Thymus (tissue), 11 donors: ENCODE measurements around the gene CNTNAP4. TPM values are rescaled to one million over a fixed set of nuclear protein-coding genes. Genes with fewer than 3 reads are reported as not detected.

ENCODE experiments used
- DNase-seq, 9 donors: peaks; one replicate each; pipeline ENCODE4 v3.0.0-alpha.2; 2013; ENCODE audit warnings: low spot score in 9 of 9, low read depth in 6 of 9, missing footprints in 1 of 9
- H3K27ac ChIP-seq, 2 donors: one replicate each; pipeline ENCODE4 v1.5.1; 2013; ENCODE audit warnings: control low read depth in 1 of 2, low read depth in 1 of 2, low read length in 1 of 2, mild to moderate bottlenecking in 1 of 2, moderate library complexity in 1 of 2
- H3K27me3 ChIP-seq, 2 donors: one replicate each; pipeline ENCODE4 v1.5.1; 2013; ENCODE audit warnings: low read length in 1 of 2; ENCODE audit not compliant: control insufficient read depth in 2 of 2, insufficient read depth in 1 of 2
- H3K36me3 ChIP-seq, 2 donors: one replicate each; pipeline ENCODE4 v1.5.1; 2013; ENCODE audit warnings: low read length in 1 of 2, mild to moderate bottlenecking in 1 of 2, moderate library complexity in 1 of 2; ENCODE audit not compliant: control insufficient read depth in 2 of 2, insufficient read depth in 2 of 2
- H3K4me1 ChIP-seq, 2 donors: one replicate each; pipeline ENCODE4 v1.5.1; 2013; ENCODE audit warnings: low read length in 2 of 2; ENCODE audit not compliant: control insufficient read depth in 2 of 2, insufficient read depth in 2 of 2
- H3K4me3 ChIP-seq, 2 donors: one replicate each; pipeline ENCODE4 v1.5.1; 2013; ENCODE audit warnings: low read length in 2 of 2, control low read depth in 1 of 2, mild to moderate bottlenecking in 1 of 2
- H3K9me3 ChIP-seq, 2 donors: one replicate each; pipeline ENCODE4 v1.5.1; 2013; ENCODE audit warnings: low read length in 1 of 2, mild to moderate bottlenecking in 1 of 2; ENCODE audit not compliant: control insufficient read depth in 2 of 2, insufficient read depth in 1 of 2
- WGBS: extraction: QIAGEN DNeasy Blood & Tissue Kit; methylation state at CpG from one replicate; pipeline ENCODE4 v1.1.7; 2013; 5-methylcytosine and 5-hydroxymethylcytosine counted together
- polyA plus RNA-seq: library from polyadenylated mRNA; stranded (reverse); fragments of 200-250 nt; gene quantifications from one replicate; pipeline ENCODE4 v1.2.3, GENCODE V29; 2013
- total RNA-seq: library from RNA; stranded (reverse); fragments of 120-200 nt; gene quantifications from one replicate; pipeline ENCODE4 v1.2.4, GENCODE V29; 2013
- donor health status: healthy.

CNTNAP4 gene
- total and polyA plus RNA-seq, 2 donors = 0.09 to 0.28 TPM

DNA sequence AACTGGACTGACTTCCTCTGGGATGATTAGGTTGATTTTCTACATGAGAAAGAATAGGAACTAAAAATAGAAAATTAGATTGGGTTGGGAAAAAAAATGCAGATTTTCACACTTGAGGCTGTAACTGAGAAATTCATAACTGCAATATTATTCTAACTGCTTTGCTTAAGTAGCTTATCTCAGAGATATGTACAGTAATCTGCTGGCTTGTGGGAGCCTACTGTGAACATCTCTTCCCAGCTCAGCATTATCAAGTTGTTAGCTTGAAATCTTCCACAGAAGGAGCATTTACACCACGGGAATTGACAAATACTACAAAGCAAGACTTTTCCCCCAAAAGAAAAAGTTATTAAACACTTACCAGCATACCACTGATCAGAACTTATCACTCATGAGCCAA lies 58.9 kb downstream of the CNTNAP4 start:
- H3K9me3 ChIP-seq = no peaks in the 10 kb centered on the region
- no peaks in the 10 kb centered on the region for H3K27me3 ChIP-seq
- DNase-seq = no peak
- no peak overlapping the region for H3K4me3 ChIP-seq
- no peak overlapping the region for H3K27ac ChIP-seq
- H3K4me1 ChIP-seq = no peaks in the 10 kb centered on the region
- 83% methylated on average over 1 of the region's 1 CpG for WGBS
- no peaks in the 10 kb centered on the region for H3K36me3 ChIP-seq

- H3K27me3 ChIP-seq = no peaks in the 10 kb centered on the region
- no peak overlapping the region for H3K27ac ChIP-seq
- H3K9me3 ChIP-seq = no peaks in the 10 kb centered on the region
- H3K4me3 ChIP-seq = no peak overlapping the region
- no peaks in the 10 kb centered on the region for H3K4me1 ChIP-seq
- no peak for DNase-seq
- no peaks in the 10 kb centered on the region for H3K36me3 ChIP-seq
These were observed 61.3 kb downstream of the CNTNAP4 start for GRCh38 chr16:76338472-76338871.

- no peaks in the 10 kb centered on the region for H3K36me3 ChIP-seq
- no peaks in the 10 kb centered on the region for H3K27me3 ChIP-seq
- H3K4me3 ChIP-seq = no peak overlapping the region
- DNase-seq = no peak
- H3K4me1 ChIP-seq = no peaks in the 10 kb centered on the region
- no peaks in the 10 kb centered on the region for H3K9me3 ChIP-seq
- 82% methylated on average over 3 of the region's 3 CpGs for WGBS
- no peak overlapping the region for H3K27ac ChIP-seq
These were observed 66.6 kb downstream of the CNTNAP4 start for GRCh38 chr16:76343769-76344168.

- 95% methylated on average over 3 of the region's 3 CpGs for WGBS
These were observed 68.0 kb downstream of the CNTNAP4 start for GRCh38 chr16:76345163-76345661.

GRCh38 chr16:76346210-76346609 lies 69.0 kb downstream of the CNTNAP4 start:
- Histone ChIP-seq H3K36me3 (no peaks in the 10 kb centered on the region), H3K4me1 (no peaks in the 10 kb centered on the region), H3K9me3 (no peaks in the 10 kb centered on the region), H3K4me3 (no peak overlapping the region), H3K27ac (no peak overlapping the region), H3K27me3 (no peaks in the 10 kb centered on the region)
- WGBS = 94% methylated on average over 3 of the region's 3 CpGs
- no peak for DNase-seq

More at GRCh38 chr16:76345163-76345661, 68.0 kb downstream of the CNTNAP4 start:
- no peaks in the 10 kb centered on the region for H3K4me1 ChIP-seq
- H3K36me3 ChIP-seq = no peaks in the 10 kb centered on the region
- no peak overlapping the region for H3K4me3 ChIP-seq
- no peak overlapping the region for H3K27ac ChIP-seq
- H3K9me3 ChIP-seq = no peaks in the 10 kb centered on the region
- H3K27me3 ChIP-seq = no peaks in the 10 kb centered on the region
- DNase-seq = no peak

- Histone ChIP-seq H3K9me3 (no peaks in the 10 kb centered on the region), H3K27me3 (no peaks in the 10 kb centered on the region)
These were observed 74.2 kb downstream of the CNTNAP4 start for GRCh38 chr16:76351441-76351840.

GRCh38 chr16:76360404-76360803 lies 83.2 kb downstream of the CNTNAP4 start:
- H3K9me3 ChIP-seq = no peaks in the 10 kb centered on the region
- no peaks in the 10 kb centered on the region for H3K36me3 ChIP-seq
- H3K27me3 ChIP-seq = no peaks in the 10 kb centered on the region
- H3K4me1 ChIP-seq = no peaks in the 10 kb centered on the region
- no peak overlapping the region for H3K27ac ChIP-seq
- no peak overlapping the region for H3K4me3 ChIP-seq
- 95% methylated on average over 1 of the region's 1 CpG for WGBS
- DNase-seq = no peak

More at GRCh38 chr16:76351441-76351840, 74.2 kb downstream of the CNTNAP4 start:
- no peaks in the 10 kb centered on the region for H3K4me1 ChIP-seq
- H3K36me3 ChIP-seq = no peaks in the 10 kb centered on the region
- 84% methylated on average over 5 of the region's 5 CpGs for WGBS
- H3K27ac ChIP-seq = no peak overlapping the region
- no peak overlapping the region for H3K4me3 ChIP-seq
- no peak for DNase-seq

DNA sequence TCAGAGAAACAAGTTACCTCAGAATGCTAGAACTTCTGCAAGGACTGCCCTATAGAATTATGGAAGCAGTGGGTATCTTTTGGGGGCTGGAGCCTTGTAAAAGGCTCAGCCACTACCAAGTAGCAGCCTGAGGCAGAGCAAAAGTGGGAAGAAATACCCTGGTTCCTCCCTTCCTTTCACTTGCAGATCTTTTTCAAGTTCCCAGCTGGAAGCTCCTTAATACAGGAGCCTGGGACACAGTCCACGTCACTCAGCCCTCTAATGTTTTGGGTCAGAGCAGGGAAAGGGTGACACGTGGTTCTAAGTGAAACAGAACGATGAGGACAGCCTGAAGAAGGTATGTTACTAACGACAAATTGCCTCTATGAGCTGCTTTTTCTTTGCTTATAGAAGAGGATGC lies 93.1 kb downstream of the CNTNAP4 start:
- no peaks in the 10 kb centered on the region for H3K4me1 ChIP-seq
- no peaks in the 10 kb centered on the region for H3K27me3 ChIP-seq
- H3K9me3 ChIP-seq = no peaks in the 10 kb centered on the region
- no peaks in the 10 kb centered on the region for H3K36me3 ChIP-seq
- no peak overlapping the region for H3K4me3 ChIP-seq
- no peak for DNase-seq
- 51% methylated on average over 4 of the region's 4 CpGs for WGBS
- H3K27ac ChIP-seq = no peak overlapping the region

GRCh38 chr16:76371441-76371840 lies 94.2 kb downstream of the CNTNAP4 start:
- Histone ChIP-seq H3K27me3 (no peaks in the 10 kb centered on the region), H3K4me3 (no peak overlapping the region), H3K27ac (no peak overlapping the region), H3K36me3 (no peaks in the 10 kb centered on the region), H3K4me1 (no peaks in the 10 kb centered on the region), H3K9me3 (no peaks in the 10 kb centered on the region)
- WGBS = 97% methylated on average over 3 of the region's 3 CpGs
- no peak for DNase-seq

DNA sequence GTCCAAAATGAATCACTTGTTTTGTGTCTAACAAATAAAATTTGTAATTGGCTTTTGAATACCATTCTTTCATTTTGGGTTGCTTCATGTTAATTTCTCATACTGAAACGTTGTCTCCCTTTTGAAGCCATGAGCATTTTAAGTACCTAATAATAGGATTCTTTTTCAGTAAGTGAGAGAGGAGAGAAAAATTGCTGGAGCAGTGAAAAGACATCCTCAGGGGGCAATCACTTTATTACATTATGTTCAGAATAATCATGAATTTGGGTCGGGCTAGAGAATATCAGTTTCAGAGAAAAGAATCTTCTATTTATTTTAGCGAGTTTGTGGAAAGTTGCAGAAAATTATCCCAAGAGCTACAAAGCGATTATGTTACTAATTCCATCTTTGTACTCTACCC lies 96.8 kb downstream of the CNTNAP4 start:
- WGBS = 88% methylated on average over 4 of the region's 4 CpGs
- Histone ChIP-seq H3K27ac (no peak overlapping the region), H3K4me3 (no peak overlapping the region)

More for the DNA sequence above, 96.8 kb downstream of the CNTNAP4 start:
- Histone ChIP-seq H3K9me3 (no peaks in the 10 kb centered on the region), H3K27me3 (no peaks in the 10 kb centered on the region), H3K4me1 (no peaks in the 10 kb centered on the region), H3K36me3 (no peaks in the 10 kb centered on the region)
- DNase-seq = no peak
